ENCODE measurements around the gene NES.

NES gene

DNA sequence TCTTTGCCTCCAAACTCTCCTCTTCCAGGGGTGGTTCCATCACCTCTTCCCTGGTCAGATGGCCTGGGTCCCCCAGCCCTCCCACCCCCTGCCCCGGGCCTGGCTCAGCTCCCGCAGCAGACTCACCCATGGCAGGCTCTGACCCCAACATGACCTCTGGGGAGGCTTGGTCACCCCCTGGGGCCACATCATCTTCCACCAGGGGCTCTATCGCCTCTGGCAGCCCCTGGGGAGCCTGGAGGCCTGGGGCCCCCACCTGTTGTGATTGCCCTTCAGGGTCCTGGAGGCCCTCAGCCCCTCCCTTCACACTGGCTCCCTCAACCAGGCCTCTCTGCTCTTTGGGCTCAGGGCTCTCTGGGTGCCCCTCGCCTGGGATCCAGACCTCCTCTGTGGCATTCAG lies 6.4 kb downstream of the NES start:
- peaks cover 5% of the 10 kb centered on the region; the same call in 1 of the 2 replicates for H3K27me3 ChIP-seq (ENCODE audit: insufficient read depth, low read length)

GRCh38 chr1:156670359-156670758 lies 6.8 kb downstream of the NES start:
- Histone ChIP-seq H3K9me3 (ENCODE audit: low read length) (no peaks in the 10 kb centered on the region), H3K27me3 (ENCODE audit: insufficient read depth, low read length) (peaks cover 7% of the 10 kb centered on the region; the same call in 1 of the 2 replicates), H3K9ac (ENCODE audit: low read length) (no peak overlapping the region), H3K27ac (ENCODE audit: low read depth, low read length, poor library complexity, severe bottlenecking) (no peak overlapping the region), H4K20me1 (ENCODE audit: insufficient read depth, low read length) (no peaks in the 10 kb centered on the region), H3K36me3 (ENCODE audit: insufficient read depth, low read length) (no peaks in the 10 kb centered on the region), H3K4me2 (ENCODE audit: low read length) (no peak overlapping the region), H3K9me2 (ENCODE audit: low read depth, low read length) (no peaks in the 10 kb centered on the region), H3K4me1 (ENCODE audit: insufficient read depth, low read length, severe bottlenecking) (no peaks in the 10 kb centered on the region), H3K4me3 (ENCODE audit: low read depth, low read length, poor library complexity, severe bottlenecking) (no peak overlapping the region), H3F3A (ENCODE audit: insufficient read depth, low read length) (no peaks in the 10 kb centered on the region), H3K79me2 (ENCODE audit: insufficient read depth, low read length) (no peaks in the 10 kb centered on the region), H2AFZ (ENCODE audit: low read length) (no peak overlapping the region)
- TF ChIP-seq EZH2 (IDR thresholded peaks at IDR 0.05; ENCODE audit: borderline replicate concordance, low read length) (no peak), CTCF (IDR thresholded peaks at IDR 0.05; ENCODE audit: low read length) (no peak)

More for the DNA sequence above, 6.4 kb downstream of the NES start:
- Histone ChIP-seq H3K9me3 (ENCODE audit: low read length) (no peaks in the 10 kb centered on the region), H3K4me2 (ENCODE audit: low read length) (no peak overlapping the region), H3K27ac (ENCODE audit: low read depth, low read length, poor library complexity, severe bottlenecking) (no peak overlapping the region), H3K4me1 (ENCODE audit: insufficient read depth, low read length, severe bottlenecking) (no peaks in the 10 kb centered on the region), H3K9ac (ENCODE audit: low read length) (no peak overlapping the region), H3K36me3 (ENCODE audit: insufficient read depth, low read length) (no peaks in the 10 kb centered on the region), H3K9me2 (ENCODE audit: low read depth, low read length) (no peaks in the 10 kb centered on the region), H3F3A (ENCODE audit: insufficient read depth, low read length) (no peaks in the 10 kb centered on the region), H4K20me1 (ENCODE audit: insufficient read depth, low read length) (no peaks in the 10 kb centered on the region), H3K4me3 (ENCODE audit: low read depth, low read length, poor library complexity, severe bottlenecking) (no peak overlapping the region), H2AFZ (ENCODE audit: low read length) (no peak overlapping the region), H3K79me2 (ENCODE audit: insufficient read depth, low read length) (no peaks in the 10 kb centered on the region)
- TF ChIP-seq CTCF (IDR thresholded peaks at IDR 0.05; ENCODE audit: low read length) (no peak), EZH2 (IDR thresholded peaks at IDR 0.05; ENCODE audit: borderline replicate concordance, low read length) (no peak)

DNA sequence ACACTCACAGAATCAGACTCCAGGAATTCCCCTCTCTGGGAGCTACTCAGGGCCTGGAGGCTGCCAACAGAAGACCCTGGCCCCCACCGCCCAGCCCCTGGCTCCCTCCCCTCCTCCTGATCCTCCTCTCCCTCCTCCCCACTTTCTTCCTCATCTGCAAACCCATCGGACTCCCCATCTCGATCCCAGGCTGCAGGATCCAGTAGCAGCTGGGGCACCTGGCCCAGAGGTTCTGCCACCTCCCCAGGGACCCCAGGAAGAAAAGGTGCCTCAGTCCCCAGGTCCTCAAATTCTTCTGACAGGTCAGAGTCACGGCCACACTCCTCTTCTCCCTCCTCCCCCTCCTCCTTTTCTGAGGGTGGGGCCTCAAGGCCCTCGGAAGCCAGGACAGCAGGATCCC lies 7.4 kb downstream of the NES start:
- TF ChIP-seq EZH2 (IDR thresholded peaks at IDR 0.05; ENCODE audit: borderline replicate concordance, low read length) (no peak), CTCF (IDR thresholded peaks at IDR 0.05; ENCODE audit: low read length) (no peak)
- Histone ChIP-seq H3K79me2 (ENCODE audit: insufficient read depth, low read length) (no peaks in the 10 kb centered on the region), H3K4me2 (ENCODE audit: low read length) (no peak overlapping the region), H3K36me3 (ENCODE audit: insufficient read depth, low read length) (no peaks in the 10 kb centered on the region), H3K27ac (ENCODE audit: low read depth, low read length, poor library complexity, severe bottlenecking) (no peak overlapping the region), H3K4me3 (ENCODE audit: low read depth, low read length, poor library complexity, severe bottlenecking) (no peak overlapping the region), H3F3A (ENCODE audit: insufficient read depth, low read length) (no peaks in the 10 kb centered on the region), H3K9me2 (ENCODE audit: low read depth, low read length) (no peaks in the 10 kb centered on the region), H2AFZ (ENCODE audit: low read length) (no peak overlapping the region), H3K4me1 (ENCODE audit: insufficient read depth, low read length, severe bottlenecking) (no peaks in the 10 kb centered on the region), H3K9me3 (ENCODE audit: low read length) (no peaks in the 10 kb centered on the region), H4K20me1 (ENCODE audit: insufficient read depth, low read length) (no peaks in the 10 kb centered on the region), H3K27me3 (ENCODE audit: insufficient read depth, low read length) (peaks cover 9% of the 10 kb centered on the region; the same call in 1 of the 2 replicates), H3K9ac (ENCODE audit: low read length) (no peak overlapping the region)
